GM20431 (cell line): ENCODE measurements around the gene CEP72.
"Not testable (repeated sequence)": the region's sequence is repeated elsewhere in the genome, so short reads cannot be mapped to it uniquely, and the experiment has no call there.

Experiments
- in situ Hi-C: fragments of 300-500 bp; cut with MseI, MboI; formaldehyde crosslinking; loops from one replicate; pipeline ENCODE4 v1.15.0; 2020; ENCODE audit warnings: low sequenced_read_pairs; ENCODE audit not compliant: unreplicated experiment

The CEP72 gene

DNA sequence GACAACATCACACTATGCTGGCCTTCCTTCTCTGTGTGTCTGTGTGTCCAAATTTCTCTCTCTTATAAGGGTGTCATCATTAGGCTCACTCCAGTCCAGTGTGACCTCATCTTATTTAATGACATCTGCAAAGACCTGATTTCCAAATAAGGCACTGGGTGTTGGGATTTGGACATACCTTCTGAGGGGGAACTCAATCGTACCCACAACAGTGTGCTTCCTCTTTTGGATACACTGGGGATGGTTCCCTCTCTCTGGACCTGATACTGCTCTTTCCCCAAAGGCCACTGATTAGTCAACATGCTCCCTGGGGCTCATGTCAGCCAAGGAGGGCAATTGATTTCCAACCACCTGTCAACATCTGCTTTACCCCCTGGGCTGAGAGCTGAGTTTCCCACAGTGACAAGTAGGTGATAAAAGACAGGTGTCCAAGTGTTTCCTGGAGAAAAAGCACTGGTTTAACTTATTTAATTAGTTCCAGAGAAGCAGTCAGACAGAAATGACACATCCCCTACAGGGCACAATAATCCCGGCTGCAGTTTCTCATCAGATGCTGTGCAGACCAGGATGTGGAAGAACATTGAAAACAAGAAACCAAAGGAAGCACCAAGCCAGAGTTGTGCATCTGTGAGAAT, 17.8 kb upstream of the CEP72 start:
- in situ Hi-C loops, result loop anchor here (10.0 kb wide), 1 partner anchor 90 kb away; no protein-coding TSS in a partner anchor

DNA sequence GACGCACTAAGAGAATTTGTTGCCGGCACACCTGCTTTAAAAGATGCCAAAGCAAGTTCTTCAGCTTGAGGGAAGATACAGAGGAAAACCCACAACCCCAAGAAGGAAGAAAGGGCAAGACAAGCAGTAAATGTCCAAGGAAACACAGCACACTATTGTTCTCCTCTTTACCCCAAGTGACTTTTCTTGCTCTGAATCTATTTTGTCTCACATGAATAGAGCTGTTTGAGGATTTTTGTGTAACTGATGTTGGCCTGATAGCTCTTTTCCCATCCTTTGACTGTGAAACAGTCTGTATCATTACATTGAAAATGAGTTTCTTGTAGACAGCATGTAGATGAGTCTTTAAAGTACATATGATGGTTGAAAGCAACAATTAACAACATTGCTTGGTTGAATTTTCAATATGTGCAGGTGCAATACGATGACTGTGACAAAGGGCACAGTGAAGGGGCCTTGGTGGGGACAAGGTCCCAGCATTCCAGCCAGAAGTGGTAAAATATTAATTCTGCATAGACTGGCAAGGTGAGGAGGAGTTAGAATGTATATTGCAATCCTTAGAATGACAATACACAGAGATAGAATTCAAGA, 16.8 kb upstream of the CEP72 start:
- in situ Hi-C loops, result loop anchor here (10.0 kb wide), 1 partner anchor 91 kb away; no protein-coding TSS in a partner anchor

DNA sequence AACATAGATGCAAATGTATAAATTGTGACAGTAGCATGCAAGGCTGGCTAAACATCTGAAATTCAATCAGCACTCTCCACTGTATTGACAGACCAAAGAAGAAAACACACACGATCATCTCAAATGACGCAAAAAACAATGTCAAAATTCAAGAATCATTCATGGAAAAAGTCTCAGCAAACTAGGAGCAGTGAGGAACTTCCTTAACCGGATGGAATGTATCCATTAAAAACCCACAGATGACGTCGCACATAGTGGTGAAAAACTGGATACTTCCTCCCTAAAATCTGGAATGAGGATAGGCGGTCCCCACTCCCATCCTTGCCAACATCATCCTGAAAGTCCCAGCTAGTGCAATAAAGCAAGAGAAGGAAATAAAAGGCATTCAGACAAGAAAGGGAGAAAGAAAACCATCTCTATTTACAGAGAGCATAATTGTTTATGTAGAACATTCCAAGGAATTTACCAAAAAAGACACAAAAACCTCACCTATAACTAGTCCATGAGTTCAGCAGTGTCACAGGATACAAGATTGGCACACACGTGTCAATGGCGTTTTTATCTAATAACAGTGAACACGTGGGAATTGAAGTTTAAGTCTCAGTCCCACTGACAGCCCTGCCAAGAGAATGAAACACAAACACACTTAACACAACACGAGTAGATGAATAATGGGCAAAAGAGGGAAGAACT, 14.1 kb upstream of the CEP72 start:
- in situ Hi-C loops, result loop anchor here (10.0 kb wide), 1 partner anchor 93 kb away; no protein-coding TSS in a partner anchor

DNA sequence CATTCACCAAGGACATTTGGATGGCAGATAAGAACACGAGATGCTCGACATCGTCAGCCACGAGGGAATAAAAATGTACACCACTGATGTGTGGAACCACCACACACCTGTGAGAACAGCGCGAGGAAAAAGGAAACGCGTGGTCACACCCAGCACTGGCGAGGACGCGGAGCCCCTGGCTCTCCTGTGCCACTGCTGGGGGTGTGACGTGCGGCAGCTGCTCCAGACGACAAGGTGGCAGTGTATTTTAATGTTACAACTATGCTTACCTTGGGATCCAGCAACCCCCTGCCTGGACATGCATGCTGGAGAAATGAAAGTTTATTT, 13.6 kb upstream of the CEP72 start:
- in situ Hi-C loops, result loop anchor here (10.0 kb wide), 1 partner anchor 94 kb away; no protein-coding TSS in a partner anchor

DNA sequence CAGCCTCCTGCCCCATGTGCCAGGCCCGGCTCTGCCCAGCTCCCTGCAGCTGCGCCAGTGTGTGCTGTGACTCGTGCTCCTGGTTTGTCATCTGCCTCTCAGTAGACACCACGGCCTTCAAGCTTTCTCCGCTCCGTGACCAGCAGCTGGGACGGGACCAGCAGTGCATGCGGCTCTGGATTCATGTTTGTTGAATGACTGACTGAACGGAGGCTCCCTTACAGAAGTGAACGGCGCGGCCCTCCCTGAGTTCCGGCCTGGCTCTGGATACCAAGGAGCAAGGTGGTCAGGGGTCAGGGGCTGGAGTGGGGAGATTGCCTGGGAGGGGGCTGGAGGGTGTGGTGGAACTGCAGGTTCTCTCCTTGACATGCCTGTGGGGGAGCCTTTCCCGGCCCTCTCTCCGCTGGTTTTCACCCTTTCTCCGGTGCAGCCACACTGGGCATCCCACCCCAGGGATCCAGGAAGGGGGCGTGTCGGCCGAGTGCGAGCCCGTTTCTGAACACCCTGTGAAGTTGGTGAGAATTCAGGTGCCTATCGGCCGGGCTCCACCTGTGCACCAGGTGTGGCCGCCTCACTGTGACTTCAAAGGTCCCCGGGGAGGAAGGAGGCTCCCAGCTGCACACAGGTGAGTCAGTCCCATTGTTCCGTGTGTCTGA, 11.1 kb upstream of the CEP72 start:
- in situ Hi-C loops, result no loop called here

DNA sequence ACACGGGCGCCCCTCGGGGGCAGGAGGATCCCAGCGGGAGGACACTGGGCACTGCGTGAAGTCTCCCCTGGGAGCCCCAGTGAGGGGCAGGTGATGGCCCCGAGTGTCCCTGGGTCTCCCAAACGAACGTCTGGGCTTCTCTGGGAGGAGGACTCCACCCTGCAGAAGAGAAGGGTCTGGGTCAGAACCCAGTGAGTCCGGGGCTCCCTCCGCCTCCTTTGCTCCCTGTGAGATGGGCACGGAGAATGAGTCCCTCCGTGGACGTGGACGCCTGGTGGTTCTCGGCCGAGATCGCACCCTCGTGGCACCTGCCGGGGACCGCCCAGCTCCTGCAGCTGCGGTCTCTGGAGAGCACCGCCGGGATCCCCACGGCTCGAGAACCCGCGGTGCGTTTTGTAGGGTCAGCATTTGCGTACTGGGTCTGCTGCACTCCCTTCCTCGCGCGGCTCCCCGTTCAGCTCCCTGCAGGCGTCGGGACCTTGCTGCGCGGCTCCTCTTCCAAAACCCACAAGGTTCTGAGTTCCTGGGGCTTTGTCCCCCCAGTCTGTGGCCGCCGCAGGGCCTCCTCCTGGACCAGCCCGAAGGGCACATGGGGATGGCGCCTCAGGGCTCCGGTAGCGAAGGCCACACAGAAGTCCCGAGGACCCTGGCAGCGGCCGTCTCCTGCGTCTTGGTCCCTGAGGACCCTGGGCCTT, 10.2 kb upstream of the CEP72 start:
- in situ Hi-C loops, result no loop called here

DNA sequence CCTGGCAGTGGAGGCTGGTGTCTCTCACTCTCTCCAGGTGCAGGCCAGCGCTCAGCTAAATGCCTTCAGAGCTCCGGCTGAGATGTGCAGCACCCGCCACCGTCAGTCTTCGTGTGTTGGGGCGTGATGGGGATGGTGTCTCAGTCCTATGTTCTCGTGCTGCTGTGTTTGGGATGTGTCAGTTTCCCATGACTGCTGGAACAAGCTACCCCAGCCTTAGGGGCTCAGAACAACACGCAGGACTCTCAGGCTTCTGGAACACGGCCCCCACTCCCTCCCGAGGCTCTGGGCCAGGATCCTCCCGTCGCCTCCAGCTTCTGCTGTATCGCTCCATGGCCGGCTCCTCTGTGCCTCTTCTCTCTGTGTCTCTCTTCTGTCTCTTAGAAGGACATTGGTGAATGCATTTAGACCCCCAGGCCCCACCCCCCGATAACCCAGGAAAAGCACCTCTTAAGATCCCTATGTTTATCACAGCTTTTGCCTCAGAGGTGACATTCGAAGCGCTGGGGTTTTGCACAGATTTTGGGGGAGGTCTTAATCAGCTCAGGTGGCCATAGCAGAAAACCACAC, 9.6 kb upstream of the CEP72 start:
- in situ Hi-C loops, result no loop called here

DNA sequence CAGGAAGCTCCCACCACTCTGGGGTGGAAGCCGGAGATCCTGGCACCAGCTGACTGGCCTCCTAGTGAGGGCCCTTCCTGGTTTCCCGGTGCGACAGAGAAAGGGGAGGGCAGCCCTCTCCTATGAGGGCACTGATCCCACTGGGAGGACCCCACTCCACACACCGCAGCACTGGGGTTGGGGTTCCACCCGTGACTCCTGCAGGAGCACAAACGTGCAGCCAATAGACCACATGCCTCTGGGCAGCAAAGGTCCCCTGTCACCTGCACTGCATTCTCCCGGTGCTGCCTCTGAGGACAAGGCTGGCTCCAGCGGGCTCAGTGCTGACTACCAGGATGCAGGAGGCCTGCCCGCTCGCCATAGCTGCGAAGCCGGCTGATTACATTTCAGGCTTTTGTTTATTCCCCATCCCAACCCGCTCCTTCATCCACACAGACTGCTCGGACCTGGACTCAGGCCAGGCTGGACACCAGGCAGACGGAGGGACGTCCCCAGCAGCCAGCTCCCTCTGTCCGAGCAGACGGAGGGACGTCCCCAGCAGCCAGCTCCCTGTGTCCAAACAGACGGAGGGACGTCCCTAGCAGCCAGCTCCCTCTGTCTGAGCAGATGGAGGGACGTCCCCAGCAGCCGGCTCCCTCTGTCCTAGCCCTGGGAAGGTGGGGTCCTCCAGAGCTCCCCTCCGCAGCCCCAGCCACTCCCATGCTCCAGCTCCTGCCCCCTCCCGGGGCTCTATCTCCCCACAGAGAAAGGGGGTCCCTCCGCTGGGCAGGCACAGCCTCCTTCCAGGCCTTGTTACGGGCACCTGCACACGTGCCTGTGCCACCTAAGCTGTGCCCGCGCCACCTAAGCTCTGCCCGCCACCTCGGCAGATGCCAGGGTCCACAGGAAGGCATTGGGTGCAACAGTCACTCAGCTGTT, 8.8 kb upstream of the CEP72 start:
- in situ Hi-C loops, result no loop called here

DNA sequence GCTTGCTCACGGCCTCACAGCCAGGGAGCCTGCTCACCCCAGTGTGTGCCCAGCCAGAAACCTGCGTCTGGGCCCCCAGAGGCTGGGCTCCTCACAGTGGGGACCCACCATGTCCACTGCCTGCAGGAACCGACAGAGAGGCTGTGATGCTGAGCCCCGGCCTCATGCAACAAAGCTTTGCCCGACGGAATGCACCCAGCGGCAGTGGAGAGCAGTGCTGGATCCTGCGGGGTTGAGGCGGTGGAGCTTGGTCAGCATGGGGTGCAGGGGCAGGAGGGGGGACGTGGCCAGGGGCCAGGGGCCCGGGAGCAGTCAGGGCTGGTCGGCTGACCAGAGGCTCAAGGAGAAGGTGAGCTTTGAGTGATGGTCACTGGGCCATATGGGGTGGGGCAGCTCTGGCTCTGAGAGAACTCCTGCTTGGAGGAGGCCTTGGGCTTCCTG, 7.7 kb upstream of the CEP72 start:
- in situ Hi-C loops, result no loop called here

DNA sequence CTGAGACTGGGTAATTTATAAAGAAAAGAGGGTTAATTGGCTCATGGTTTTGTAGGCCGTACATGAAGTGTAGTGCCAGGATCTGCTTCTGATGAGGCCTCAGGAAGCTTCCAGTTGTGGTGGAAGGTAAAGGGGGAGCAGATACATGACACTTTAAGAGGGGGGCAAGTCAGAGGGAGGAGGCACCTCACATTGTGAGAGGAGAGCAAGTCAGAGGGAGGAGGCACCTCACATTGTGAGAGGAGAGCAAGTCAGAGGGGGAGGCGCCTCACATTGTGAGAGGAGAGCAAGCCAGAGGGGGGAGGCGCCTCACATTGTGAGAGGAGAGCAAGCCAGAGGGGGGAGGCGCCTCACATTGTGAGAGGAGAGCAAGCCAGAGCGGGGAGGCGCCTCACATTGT, 7.0 kb upstream of the CEP72 start:
- in situ Hi-C loops, result not testable (repeated sequence)

DNA sequence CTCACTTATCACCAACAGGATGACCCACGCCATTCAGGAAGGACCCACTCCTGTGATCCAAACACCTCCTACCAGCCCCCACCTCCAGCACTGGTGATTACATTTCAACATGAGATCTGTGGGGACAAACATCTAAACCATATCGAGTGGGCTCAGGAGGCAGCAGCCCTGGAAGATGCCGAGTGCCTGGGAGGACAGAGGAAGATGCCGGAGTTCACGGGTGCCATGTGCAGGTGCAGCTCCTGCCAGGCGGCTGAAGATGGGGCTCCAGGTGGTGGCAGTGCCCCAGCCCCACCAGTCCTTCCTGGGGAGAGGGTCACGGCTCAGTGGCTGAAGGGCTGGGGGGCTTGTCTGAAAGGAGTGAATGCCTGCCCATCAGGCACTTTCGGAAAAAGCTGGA, 6.1 kb upstream of the CEP72 start:
- in situ Hi-C loops, result no loop called here

DNA sequence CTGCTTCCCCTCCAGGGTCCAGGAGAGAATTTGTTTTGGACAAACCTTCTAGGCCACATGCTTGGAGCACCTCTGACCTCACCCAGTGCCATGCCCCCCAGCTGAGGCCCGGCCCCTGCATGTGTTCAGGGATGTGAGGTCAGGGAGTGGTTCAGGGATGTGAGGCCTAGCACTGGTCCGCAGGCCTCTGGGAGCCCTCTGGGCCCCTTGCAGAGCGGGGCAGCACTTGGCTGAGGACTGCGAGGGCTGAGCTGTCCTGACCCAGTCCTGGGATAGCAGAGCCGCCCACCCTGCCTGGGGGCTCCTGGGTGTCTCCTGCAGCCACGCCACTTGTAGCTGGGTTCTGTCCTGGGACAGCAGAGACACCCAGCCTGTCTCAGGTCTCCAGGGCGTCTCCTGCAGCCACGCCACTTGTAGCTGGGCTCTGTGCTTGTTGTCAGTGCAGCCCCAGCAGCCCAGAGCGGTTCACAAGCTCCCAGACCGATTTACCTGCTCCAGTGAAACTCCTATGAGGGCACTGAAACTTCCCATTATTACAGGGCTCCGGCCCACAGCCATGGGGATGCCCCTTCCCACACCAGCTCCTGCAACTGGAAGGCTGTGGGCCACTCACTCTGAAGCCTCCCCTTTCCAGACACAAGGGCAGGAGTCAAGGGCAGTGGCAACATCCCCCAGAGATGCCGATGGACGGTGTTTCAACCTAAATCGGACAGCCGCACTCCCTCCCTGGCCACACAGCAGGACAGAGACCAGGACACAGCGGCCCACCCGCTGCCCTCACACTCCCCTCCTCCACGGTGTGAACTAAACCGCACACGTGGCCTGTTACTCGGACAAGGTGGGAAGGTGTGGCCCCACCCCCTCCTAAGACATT, 5.4 kb upstream of the CEP72 start:
- in situ Hi-C loops, result no loop called here

DNA sequence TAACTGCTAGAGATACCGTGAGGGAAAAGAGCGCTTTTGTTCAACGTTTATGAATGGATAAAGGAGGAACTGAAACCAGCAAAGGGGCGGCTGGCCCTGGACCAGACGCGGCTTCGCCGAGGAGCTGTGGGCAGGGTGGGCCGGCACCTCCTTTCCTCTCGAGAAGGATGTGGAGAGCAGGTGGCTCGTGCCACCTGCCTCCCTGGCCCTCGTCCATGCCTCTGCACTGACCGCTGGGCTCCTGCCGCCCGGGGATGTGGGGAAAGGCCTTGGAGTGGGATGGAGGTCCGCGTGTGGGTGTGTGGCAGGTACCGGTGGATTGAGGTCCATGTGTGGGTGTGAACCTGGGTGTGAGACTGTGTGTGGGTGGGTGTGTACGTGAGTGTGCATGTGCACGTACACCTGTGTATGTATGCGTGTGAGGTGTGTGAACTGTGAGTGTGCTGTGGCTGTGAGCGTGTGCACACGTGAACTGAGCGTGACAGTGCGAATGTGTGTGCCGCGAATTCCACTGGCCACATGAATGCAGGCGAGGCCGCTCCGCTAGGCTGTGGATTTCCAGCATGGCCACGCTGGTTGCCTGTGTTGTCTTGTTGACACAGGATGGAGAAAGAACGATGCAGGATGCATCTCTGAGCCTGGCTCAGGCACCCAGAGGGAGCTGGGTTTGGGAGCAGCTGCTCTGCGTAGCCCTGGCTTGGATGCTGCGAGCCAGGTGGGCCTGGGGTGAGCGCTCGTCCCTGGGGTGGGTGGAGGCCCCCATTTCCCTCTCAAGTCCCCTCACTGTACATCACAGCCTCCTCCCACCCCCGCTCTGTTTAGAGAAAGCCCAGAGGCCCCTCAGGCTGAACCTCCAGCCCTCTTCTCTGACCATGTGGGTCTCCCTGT, 4.4 kb upstream of the CEP72 start:
- in situ Hi-C loops, result no loop called here

DNA sequence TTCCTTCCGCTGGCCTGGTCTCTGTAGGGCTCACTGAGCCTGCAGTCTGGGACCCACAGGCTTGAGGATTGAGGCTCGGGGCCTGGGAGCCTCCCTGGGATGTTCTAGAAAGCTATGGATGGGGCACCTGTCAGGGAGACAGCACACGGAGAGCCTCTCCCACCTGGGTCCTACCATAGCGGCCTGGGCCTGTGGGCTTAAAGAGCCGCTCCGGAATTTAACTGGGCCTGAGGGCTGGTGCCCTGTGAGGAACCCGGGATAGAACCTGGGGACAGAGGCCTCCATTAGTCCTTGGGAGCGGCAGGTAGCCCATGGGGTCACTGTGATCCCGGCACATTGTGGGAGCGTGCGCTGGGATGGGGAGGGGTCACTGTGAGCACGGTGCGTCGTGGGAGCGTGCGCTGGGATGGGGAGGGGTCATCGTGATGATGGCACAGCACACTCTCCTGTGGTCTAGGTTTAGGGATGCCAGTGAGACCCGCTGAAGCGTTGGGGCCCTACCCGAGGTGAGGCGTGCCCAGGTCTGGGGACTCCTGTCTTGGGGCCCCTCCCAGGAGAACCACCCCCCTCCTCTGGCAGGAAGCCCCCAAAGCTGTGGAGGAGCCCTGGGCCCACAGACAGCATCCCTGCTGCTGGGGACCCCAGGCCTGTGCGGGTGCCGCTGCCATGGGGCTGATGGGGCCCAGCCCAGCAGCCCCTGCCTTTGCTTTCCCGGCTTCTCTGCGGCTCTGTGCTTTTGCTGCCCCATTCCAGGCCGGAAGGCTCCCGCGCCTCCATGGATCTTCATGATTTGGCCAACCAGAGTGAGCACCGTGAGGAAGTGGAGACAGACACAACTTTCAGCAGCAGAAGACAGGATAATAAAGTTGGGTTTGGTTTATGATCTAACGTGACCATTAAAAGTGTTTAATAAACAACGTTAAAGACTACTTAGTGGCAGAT, 3.4 kb upstream of the CEP72 start:
- in situ Hi-C loops, result no loop called here

DNA sequence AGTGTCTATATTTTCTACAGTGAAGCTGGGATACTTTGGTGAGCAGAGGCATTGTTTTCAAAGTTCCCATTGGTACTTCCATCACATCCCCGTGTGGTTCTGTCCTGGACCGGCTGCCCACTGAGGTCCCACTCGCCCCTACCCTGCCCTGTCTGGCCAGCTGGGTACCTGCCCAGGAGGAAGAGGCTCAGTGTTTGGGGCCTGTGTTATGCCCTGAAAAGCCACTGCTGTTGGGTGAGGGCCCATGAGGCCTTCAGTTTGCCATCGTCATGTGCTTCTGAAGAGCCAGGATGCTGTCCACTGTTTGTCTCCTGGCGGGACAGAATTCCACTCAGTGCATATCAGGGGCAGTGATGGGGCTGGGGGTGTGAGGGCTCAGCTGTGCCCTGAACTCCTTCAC, 2.6 kb upstream of the CEP72 start:
- in situ Hi-C loops, result no loop called here
